HPDE6-E6E7 (cell line): ENCODE data around the gene EED.
"Not testable (repeated sequence)": the region's sequence is repeated elsewhere in the genome, so short reads cannot be mapped to it uniquely, and the experiment has no call there.

Experiments used
- DNase-seq: peaks from one replicate; pipeline ENCODE4 v3.0.0; 2011; ENCODE audit warnings: missing footprints; ENCODE audit errors: extremely low spot score

Gene EED

DNA sequence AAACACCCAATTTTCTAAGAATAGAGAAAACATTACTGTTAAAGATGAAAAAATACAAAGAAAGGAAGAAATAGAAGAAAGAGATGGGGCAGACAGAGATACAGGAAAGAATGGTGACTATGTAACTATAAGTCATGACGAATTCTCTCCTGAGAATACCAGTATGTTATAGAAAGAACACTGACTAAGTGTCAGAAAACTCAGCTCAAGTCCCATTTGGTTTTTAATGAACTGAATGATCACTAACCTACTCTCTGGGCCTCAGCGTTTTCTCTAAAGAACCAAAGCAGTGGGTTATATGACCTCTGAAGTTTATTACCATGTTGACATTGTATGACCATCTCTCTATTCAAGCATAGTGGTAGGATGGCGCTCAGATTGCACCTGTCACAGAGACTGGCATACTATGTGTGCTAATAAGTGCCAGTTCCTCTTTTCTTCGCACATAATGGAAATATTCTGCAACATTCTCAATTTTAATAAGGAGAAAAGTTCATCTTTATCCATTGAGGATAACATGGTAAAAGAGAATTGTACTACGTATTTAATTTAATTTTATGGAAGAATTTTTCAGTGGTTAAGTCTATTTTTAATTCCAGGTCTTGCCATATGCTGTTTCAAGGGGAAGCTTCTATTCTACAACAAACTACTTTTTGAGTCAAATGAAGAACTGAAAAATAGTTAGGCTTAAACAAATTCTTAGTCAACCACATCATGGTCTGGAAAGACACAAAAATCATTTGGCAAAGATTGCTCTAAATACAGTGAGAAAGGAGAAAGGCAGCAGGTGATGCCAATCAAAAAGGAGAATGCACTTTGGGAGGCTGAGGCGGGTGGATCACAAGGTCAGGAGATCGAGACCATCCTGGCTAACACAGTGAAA, 25.0 kb upstream of the EED start:
- no peak for DNase-seq

DNA sequence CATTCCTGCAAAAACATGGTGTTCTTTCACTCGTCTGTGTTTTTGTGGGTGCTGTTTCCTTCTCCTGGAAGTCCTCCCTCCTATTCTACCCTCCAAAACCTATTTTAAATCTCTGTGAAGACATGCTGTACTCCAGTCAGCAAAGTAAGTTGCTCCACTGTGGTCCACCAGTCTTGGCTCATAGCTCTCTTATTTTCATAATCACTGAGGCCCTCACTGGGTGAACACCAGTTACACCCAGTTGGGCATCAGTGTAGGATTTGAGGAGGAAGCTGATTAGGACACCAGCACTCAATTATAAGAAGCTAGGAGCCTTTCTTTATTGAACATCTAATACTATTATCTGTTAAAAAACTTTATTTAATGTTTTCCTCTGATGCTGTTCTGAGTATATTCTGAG, 23.9 kb upstream of the EED start:
- no peak for DNase-seq

DNA sequence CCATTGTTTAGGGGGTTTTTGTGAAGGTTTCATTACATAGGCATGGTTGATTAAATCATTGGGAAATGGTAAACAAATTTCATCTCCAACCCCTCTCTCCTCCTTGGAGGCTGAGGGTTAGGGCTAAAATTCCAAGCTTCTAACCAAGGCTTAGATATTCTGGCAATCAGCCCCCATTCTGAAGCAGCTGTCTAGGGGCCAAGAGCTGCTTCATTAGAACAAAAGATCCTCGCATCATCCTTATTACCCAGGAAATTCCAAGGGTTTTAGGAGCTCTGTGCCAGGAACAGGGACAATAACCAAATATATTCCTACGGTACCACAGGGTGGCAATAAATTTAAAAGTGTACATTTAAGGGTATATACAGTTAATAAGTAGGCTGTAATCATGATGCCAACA, 22.5 kb upstream of the EED start:
- no peak for DNase-seq

DNA sequence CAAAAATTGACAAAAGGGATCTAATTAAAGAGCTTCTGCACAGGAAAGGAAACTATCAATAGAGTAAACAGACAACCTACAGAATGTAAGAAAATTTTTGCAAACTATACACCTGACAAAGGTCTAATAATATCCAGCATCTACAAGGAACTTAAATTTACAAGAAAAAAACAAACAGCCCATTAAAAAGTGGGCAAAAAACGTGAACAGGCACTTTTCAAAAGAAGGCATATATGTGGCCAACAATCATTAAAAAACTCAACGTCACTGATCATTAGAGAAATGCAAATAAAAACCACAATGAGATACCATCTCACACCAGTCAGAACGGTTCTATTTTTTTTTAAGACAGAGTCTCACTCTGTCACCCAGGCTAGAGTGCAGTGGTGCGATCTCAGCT, 20.0 kb upstream of the EED start:
- not testable (repeated sequence) for DNase-seq

DNA sequence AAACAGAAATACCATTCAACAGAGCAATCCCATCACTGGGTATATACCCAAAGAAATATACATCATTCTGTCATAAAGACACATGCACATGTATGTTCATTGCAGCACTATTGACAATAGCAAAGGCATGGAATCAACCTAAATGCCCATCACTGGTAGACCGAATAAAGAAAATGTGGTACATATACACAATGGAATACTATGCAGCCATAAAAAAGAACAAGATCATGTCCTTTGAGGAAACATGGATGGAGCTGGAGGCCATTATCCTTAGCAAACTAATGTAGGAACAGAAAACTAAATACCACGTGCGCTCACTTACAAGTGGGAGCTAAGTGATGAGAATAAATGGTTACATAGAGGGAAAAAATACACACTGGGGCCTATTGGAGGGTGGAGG, 19.2 kb upstream of the EED start:
- DNase-seq, result not testable (repeated sequence)

DNA sequence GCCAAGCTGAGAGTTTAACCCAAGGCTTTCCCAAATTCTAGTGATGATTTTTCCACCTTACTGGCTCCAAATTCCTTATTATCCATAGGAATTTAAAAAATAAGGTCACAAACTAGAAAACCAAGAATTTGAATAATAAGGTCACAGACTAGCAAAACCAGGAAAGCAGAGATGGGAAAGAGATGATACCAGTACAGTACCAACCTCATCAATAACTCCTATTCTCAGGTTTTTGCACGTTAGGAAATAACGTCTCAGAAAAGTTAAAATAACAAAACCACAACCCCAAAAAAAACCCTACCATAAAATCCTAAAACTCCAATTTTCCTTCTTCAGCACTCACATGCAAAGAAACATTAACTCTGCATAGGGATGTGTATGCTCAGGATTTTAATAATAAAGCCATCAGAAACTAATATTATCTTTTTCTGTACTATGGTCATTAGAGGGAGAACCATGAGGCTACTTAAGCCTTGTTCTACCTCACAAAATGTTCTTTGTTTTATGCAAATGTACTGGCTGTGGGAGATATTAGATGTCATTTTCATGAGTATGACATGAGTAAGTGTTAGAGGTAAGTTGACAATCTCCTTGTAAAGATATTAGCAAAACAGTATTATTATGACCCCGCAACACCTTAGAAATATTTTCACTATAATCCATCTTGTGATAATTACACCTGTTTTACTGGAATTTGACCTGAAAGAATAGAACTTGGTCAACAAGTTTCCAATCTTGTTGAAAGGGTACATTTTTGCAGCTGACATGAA, 16.1 kb upstream of the EED start:
- no peak for DNase-seq

DNA sequence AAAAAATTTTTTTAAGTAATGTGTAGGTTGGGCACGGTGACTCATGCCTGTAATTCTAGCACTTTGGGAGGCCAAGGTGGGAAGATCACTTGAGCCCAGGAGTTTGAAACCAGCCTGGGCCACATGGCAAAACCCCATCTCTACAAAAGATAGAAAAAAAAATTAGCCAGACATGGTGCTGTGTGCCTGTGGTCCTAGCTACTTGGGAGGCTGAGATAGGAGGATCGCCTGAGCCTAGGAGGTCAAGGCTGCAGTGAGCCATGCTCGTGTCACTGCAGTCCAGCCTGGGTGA, 15.6 kb upstream of the EED start:
- not testable (repeated sequence) for DNase-seq

DNA sequence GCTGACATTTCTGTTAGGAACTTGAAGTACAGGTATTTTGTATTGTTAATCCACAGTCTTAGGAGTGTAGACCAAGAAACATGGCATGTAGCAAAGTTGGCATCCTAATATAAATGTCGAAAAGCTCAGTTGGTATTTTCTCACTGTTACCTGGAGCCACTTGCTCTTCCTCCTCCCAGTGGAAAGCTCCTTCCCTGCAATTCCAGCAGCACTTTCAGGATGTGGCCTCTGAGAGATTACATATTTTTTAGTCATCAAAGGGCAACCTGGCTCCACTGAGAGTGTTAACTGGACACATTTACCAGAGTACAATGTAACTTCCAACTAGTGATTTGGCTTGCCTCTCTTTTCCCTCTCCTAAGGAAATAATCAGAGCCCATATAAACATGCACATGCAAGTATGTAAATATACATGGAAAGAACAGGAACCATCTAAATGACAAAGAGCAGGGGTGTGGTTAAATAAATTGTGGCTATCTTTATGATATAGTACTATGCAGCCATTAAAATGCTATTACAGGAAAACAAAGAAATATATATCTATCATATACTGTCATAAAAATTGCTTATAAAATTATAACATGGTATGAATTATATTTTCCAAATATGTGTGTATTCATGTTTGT, 14.3 kb upstream of the EED start:
- peak; percentile 40 for DNase-seq

DNA sequence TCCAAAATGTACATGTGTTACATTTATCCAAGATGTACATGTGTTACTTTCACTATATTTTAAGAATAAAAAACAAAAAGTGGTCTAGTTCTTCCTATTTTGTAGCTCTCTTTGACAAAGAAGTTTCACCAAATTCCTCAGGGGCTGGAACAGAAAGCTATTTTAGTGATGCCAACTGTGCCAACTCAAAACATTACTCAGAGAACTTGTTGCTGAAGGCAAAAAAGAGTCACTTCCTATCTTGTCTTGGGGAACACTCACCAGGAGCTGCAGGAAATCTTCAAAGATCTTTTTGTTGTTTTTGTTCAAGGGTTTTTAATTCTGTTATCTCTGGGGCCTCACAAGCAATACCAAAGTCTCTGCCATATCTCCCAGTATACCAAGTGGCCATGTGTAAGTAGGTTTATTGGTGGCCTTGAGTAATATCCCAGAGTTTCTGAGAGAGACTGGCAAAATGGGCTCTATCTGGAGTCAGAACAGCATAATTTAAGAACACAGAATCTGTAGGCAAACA, 13.6 kb upstream of the EED start:
- no peak for DNase-seq

DNA sequence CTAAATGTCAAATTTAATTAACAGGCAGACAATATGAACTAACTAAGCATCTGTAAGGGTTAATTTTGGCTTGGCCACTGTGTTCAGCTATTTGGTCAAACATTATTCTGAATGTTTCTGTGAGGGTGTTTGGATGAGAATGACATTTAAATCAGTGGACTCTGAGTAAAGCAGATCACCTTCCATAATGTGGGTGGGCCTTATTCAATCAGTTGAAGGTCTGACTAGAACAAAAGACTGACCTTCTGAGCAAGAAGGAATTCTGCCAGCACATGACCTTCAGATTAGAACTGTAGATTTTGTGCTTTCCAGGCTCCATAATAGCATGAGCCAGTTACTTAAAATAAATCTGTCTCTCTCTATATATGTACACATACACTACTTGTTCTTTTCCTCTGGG, 12.0 kb upstream of the EED start:
- DNase-seq, result no peak

DNA sequence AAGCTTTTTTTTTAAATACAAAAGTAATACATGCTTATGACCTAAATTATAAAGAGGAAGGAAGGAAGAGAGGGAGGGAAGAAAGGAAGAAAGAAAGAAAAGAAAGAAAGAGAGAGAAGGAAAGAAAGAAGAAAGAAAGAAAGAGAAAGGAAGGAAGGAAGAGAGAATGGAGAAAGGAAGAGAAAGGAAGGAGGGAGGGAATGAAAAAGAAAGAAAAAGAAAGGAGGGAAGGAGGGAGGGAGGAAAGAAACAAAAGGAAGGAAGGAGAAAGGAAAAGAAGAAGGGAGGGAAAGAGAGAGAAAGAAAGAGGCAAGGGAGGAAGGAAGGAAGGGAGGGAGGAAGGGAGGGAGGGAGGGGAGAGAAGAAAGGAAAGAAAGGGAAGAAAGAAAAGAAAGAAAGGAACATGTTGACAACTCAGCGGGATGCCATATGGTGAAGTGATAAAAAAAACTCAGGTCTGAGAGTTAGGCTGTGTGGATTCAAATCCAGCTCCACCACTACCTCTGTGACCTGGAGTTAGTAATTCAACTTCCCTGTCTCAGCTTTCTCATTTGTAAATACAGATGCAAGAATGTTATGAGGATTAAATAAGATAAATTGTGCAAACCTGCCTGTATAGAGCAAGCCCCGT, 9.6 kb upstream of the EED start:
- no peak for DNase-seq

DNA sequence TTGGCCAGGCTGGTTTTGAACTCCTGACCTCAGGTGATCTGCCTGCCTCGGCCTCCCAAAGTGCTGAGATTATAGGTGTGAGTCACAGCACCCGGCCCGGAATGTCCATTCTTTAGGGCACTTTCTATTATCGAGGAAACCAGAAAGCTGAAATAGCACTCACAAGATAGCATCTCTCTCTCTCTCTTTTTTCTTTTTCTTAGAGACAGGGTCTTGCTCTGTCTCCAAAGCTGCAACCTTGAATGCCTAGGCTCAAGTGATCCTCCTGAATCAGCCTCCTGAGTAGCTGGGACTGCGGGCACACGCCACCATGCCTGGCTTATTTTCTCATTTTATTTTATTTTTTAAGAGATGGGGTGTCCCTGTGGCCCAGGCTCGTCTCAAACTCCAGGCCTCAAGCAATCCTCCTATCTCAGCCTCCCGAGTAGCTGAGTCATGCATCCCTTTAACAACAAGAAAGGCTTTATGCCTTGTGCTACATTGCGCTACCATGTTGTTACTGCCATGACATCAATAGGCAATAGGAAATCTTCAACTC, 7.2 kb upstream of the EED start:
- DNase-seq, result no peak

DNA sequence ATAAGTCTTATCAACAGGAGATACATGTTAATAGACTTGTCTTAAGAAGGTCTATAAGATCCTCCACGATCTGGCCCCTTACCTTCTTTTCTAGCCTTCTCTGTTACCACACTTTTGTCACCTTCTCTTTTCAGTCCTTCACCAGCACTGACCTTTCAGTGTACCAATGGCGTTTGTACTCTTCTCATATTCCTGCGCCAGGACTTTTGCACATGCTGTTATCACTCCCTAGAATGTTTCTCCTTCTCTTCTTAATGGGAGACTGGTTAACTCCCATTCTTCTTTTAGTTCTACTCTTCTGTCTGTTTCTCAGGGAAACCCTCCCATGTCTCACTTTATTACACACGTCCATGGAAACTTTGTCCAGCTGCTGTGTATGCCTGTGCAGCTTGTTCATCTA, 4.4 kb upstream of the EED start:
- no peak for DNase-seq

DNA sequence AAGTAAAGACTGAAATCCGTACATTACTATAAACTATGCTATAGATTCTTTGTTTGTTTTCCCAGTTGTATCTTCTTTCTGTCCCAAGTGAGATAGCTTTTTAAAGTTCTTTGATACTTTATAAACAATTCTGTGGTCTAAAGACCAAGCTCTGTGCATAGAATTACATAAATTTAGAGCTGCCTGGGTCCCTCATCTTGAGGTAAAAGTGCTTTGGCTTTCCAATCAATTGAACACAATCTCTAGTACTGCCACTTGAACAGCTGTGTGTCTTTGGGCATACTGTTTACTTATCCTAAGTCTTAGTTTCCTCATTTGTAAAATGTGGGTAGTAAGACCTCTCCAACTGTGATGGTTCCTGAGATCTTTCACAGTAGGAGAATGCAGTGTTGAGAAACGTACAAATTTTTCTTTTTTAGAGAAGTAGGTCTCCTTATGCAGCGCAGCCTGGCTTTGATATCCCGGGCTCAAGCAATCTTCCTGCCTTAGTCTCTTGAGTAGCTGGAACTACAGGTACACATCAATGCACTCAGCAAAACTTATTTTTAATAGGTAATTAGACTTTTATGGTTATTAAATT, 2.5 kb upstream of the EED start:
- DNase-seq, result no peak

DNA sequence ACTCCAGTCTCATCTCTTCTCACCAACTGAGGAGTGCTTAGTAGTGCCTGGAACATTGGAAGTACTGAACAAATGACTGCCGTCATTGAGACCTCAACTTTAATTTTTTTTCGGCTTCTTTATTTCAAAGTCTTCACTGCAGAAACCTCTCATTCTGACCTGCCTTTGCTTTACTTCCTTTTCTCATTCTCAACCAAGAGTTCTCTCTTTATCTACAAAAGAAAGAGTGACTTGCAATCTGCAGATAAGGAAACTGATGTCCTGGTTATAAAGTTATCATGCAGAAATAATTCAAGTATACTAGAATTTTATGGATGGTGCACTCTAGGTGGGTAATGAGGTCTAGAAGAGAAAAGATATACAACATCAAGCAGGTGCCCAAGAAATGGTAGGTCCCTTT, 1.2 kb upstream of the EED start:
- DNase-seq, result no peak

DNA sequence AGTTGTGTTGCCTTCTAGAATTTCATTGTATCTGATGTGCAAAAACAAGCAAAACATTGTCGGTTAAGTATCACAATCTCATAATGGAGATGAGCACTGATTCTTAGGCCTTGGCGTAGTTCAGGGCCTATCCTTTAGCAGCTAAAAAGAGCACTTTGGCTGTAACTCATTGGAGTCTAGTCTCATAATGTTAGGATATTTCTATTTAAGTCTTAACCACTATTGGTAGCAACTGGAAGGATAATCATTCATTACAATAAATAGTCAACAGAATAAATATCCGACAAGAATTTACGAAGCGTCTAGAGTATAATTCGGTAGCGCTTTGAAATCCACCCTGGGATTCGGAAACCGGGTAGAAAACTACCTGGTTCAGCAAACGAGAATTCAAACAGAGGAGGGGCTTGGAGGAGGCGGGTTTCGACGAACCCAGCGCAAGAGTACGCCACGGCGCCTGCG, 461 bp upstream of the EED start:
- peak; percentile 88 for DNase-seq

DNA sequence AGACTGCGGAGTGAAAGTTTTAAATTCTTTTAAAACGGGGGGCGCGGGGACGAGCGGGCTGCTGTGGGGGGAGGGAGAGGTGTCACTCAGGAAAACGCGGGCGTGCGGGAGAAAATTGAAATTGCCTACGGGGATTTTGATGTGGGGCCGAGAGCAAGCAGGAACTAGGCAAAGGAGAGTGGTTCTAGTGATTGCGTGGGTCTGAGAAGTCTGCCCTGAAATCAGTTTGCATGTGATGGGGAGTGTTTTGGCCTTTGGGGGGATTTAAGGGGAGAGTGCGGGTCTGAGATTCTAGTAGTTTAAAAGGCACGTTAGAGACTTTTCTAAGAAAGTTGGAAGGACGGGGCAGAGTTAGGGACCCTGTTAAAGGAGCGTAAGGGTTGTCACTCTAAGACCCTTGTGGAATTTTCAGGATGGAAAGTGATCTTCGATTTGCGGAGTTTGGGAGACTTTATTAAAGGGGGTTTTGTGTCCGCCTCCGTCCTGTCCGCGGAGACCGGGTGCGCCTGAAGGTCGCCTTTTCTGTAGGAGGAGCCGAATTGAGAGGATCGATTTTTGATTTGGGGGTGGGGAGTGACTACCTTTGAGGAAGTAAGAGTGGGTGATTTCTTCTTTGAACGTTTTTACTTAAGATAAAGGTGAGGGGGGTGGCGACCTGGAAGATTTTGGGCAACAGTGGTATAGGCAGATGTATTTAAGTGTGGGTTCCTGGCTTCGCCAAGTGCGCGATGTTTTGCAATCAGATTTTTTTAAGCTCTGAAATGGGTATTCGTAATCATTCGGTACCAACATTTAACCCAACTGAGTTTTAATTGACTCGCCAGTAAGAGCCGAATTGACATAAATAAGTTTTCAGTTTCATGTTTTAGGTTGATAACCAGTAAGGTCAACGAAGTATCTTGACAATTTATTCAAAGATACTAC, 1.1 kb downstream of the EED start:
- no peak for DNase-seq

DNA sequence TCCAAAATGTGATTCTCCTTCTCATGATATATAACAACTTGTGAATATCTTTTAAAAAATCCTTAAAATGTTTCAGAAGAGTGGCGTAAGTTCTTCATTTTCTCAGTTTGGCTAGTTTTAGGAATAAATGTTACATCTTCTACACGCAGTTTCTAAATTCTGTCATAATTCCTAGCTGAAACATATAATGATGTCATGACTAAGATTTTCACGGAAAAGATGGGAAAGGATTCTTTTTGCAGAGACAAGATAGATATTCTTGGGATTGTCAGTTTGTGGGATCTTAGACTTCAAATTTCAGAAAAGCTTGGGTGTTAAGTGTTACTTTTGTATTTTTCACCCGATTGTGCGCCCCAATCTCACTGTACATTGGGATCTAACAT, 1.7 kb downstream of the EED start:
- DNase-seq, result no peak

DNA sequence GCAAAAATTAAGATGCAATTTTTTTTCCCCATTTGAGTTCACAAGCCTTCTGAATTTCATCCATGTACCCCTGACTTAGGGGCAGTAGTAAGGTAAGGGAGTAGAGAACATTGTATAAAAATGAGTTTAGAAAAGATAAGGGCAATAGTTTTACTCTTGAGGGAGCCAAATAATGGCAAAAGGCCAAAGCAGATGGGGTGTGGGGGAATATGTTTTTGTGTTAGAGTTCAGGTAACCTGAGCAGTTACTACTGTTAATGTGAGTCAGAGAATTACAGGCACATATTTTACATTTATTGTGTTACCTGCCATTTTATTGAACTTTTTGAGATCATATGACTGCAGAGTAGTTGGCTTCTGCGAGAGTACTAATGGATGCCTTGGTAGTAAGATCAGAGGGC, 3.1 kb downstream of the EED start:
- no peak for DNase-seq

DNA sequence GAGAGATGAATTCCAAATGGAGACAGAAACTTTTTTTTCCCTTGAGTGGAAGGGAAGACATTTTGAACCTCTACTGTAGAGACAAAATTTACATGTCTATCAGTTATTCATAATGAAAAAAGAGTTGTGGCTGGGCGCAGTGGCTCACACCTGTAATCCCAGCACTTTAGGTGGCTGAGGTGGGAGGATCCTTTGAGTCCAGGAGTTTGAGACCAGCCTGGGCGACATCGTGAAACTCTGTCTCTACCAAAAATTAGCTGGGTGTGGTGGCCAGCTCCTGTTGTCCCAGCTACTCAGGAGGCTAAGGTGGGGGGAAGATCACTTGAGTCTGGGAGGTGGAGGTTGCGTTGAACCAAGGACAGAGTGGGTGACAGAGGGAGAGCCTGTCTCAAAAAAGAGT, 4.1 kb downstream of the EED start:
- no peak for DNase-seq
